ENCODE measurements around the gene THAP4. TPM values are rescaled to one million over a fixed set of nuclear protein-coding genes. Genes with fewer than 3 reads are reported as not detected.

The THAP4 gene
- polyA plus RNA-seq, 3 donors = 15.1 to 25.9 (median 16.3) TPM

DNA sequence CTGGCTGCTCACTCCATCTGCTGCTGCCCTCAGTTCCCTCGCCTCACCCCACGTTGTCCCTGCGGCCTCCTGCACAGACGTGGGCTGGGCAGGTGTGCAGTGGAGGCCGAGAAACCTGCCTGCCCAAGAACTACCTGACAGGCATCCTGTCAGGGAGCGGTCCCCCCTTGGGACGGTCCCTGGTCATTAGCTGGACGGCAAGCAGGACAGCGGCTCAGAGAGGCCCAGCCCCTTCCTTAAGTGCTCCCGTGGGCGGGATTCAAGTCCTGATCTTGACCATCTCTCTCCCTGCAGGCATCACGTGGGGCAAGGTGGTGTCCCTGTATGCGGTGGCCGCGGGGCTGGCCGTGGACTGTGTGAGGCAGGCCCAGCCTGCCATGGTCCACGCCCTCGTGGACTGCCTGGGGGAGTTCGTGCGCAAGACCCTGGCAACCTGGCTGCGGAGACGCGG lies 67.1 kb downstream of the THAP4 start:
- Mint-ChIP-seq H3K27ac (no peak overlapping the region), H3K4me1 (no peaks in the 10 kb centered on the region), H3K4me3 (no peak overlapping the region), H3K36me3 (no peaks in the 10 kb centered on the region), H3K9me3 (peaks cover 0 to 3% (median 2%) of the 10 kb centered on the region in 7 donors), H3K27me3 (ENCODE audit: low read depth in 3 of 3) (peaks cover 0 to 5% (median 1%) of the 10 kb centered on the region in 3 donors)
- TF ChIP-seq, protein P1, sequence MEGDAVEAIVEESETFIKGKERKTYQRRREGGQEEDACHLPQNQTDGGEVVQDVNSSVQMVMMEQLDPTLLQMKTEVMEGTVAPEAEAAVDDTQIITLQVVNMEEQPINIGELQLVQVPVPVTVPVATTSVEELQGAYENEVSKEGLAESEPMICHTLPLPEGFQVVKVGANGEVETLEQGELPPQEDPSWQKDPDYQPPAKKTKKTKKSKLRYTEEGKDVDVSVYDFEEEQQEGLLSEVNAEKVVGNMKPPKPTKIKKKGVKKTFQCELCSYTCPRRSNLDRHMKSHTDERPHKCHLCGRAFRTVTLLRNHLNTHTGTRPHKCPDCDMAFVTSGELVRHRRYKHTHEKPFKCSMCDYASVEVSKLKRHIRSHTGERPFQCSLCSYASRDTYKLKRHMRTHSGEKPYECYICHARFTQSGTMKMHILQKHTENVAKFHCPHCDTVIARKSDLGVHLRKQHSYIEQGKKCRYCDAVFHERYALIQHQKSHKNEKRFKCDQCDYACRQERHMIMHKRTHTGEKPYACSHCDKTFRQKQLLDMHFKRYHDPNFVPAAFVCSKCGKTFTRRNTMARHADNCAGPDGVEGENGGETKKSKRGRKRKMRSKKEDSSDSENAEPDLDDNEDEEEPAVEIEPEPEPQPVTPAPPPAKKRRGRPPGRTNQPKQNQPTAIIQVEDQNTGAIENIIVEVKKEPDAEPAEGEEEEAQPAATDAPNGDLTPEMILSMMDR (IDR thresholded peaks at IDR 0.05) = no peak
- H3K27me3 ChIP-seq (ENCODE audit: control insufficient read depth in 2 of 2, insufficient read depth in 2 of 2, low read length in 2 of 2) = no peaks in the 10 kb centered on the region
- H3K4me2 ChIP-seq (replicated peaks; ENCODE audit: extremely low read depth, low read length, poor library complexity, severe bottlenecking) = no peak overlapping the region
- no peak for DNase-seq
- no peaks in the 10 kb centered on the region for H3K4me1 ChIP-seq (ENCODE audit: control insufficient read depth in 1 of 2, insufficient read depth in 2 of 2, low read length in 2 of 2)
- no peaks in the 10 kb centered on the region for H3K36me3 ChIP-seq (replicated peaks in 1 of 2; ENCODE audit: control insufficient read depth in 1 of 2, insufficient read depth in 2 of 2, low read length in 2 of 2)
- H3K27ac ChIP-seq (ENCODE audit: low read depth in 1 of 2, low read length in 2 of 2) = no peak overlapping the region
- no peak overlapping the region for H3K9ac ChIP-seq (ENCODE audit: insufficient read depth, low read length, poor library complexity, severe bottlenecking)
- H3K9me3 ChIP-seq (replicated peaks in 1 of 2; ENCODE audit: control insufficient read depth in 1 of 2, insufficient read depth in 1 of 2, low read length in 2 of 2) = no peaks in the 10 kb centered on the region
- intact Hi-C loops (cut with micrococcal nuclease) = no loop called here
- H2AFZ ChIP-seq (ENCODE audit: insufficient read depth, low read depth, low read length, poor library complexity, severe bottlenecking) = no peak overlapping the region
- WGBS (ENCODE audit: insufficient coverage) = 97% methylated on average over 21 of the region's 23 CpGs
- H3K79me2 ChIP-seq (ENCODE audit: insufficient read depth, low read length) = no peaks in the 10 kb centered on the region
- H4K20me1 ChIP-seq (ENCODE audit: insufficient read depth, low read length) = no peaks in the 10 kb centered on the region
- no peak overlapping the region for H3K4me3 ChIP-seq (replicated peaks in 1 of 3; ENCODE audit: low read depth in 2 of 3, low read length in 3 of 3)

DNA sequence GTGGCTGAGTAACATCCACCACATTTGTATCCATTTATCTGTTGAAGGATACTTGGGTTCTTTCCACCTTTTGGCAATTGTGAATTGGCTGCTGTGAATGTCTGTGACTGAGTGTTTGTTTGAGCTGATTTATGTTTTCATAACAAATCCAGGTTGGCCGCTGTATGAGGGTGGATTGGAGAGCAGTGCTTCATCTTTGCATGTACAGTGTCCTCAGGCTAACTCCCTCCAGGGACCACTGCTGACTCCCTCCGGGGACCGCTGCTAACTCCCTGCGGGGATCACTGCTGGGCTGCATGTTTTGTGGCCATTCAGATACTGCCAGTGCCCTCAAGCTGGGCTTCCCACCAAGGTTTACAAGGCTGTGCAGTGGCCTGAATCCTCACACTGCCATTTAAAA lies 68.2 kb downstream of the THAP4 start:
- peaks cover 0 to 7% (median 1%) of the 10 kb centered on the region in 3 donors for H3K27me3 Mint-ChIP-seq (ENCODE audit: low read depth in 3 of 3)
- intact Hi-C loops (cut with micrococcal nuclease) = no loop called here
- H3K4me1 Mint-ChIP-seq = no peaks in the 10 kb centered on the region
- H3K9me3 Mint-ChIP-seq = peaks cover 0 to 3% (median 2%) of the 10 kb centered on the region in 7 donors
- no peaks in the 10 kb centered on the region for H3K9me3 ChIP-seq (replicated peaks in 1 of 2; ENCODE audit: control insufficient read depth in 1 of 2, insufficient read depth in 1 of 2, low read length in 2 of 2)
- H3K36me3 ChIP-seq (replicated peaks in 1 of 2; ENCODE audit: control insufficient read depth in 1 of 2, insufficient read depth in 2 of 2, low read length in 2 of 2) = no peaks in the 10 kb centered on the region
- no peak for DNase-seq
- H4K20me1 ChIP-seq (ENCODE audit: insufficient read depth, low read length) = no peaks in the 10 kb centered on the region
- WGBS (ENCODE audit: insufficient coverage) = 100% methylated on average over 4 of the region's 4 CpGs
- H3K27me3 ChIP-seq (ENCODE audit: control insufficient read depth in 2 of 2, insufficient read depth in 2 of 2, low read length in 2 of 2) = no peaks in the 10 kb centered on the region
- no peak overlapping the region for H3K4me3 Mint-ChIP-seq
- no peak overlapping the region for H2AFZ ChIP-seq (ENCODE audit: insufficient read depth, low read depth, low read length, poor library complexity, severe bottlenecking)
- H3K27ac Mint-ChIP-seq = no peak overlapping the region
- H3K36me3 Mint-ChIP-seq = no peaks in the 10 kb centered on the region
- H3K4me3 ChIP-seq (replicated peaks in 1 of 3; ENCODE audit: low read depth in 2 of 3, low read length in 3 of 3) = no peak overlapping the region
- H3K4me1 ChIP-seq (ENCODE audit: control insufficient read depth in 1 of 2, insufficient read depth in 2 of 2, low read length in 2 of 2) = no peaks in the 10 kb centered on the region
- H3K27ac ChIP-seq (ENCODE audit: low read depth in 1 of 2, low read length in 2 of 2) = no peak overlapping the region
- no peak overlapping the region for H3K4me2 ChIP-seq (replicated peaks; ENCODE audit: extremely low read depth, low read length, poor library complexity, severe bottlenecking)
- TF ChIP-seq, protein P1 (IDR thresholded peaks at IDR 0.05) = no peak
- H3K79me2 ChIP-seq (ENCODE audit: insufficient read depth, low read length) = no peaks in the 10 kb centered on the region
- H3K9ac ChIP-seq (ENCODE audit: insufficient read depth, low read length, poor library complexity, severe bottlenecking) = no peak overlapping the region

Data from CD14-positive monocyte (primary cell).